Hepatocyte (in vitro differentiated cells): ENCODE results near the gene KRTAP10-5. TPM values are rescaled to one million over a fixed set of nuclear protein-coding genes. Genes with fewer than 3 reads are reported as not detected.
A peak's percentile ranks its signal among the peaks of the same experiment; 100 is the strongest.

Experiments
- DNase-seq: peaks from one replicate; pipeline ENCODE4 v3.0.0-alpha.2; 2016; ENCODE audit warnings: low spot score
- H2AFZ ChIP-seq: fragments of 200-600 bp; sonication (generic); 2 replicates; pipeline ENCODE4 v1.6.0; 2016; ENCODE audit warnings: antibody characterized with exemption, mild to moderate bottlenecking
- H3K27ac ChIP-seq: fragments of 200-600 bp; sonication (generic); 2 replicates; pipeline ENCODE4 v1.5.1; 2016; ENCODE audit warnings: mild to moderate bottlenecking
- H3K27me3 ChIP-seq: fragments of 200-600 bp; sonication (generic); 2 replicates; pipeline ENCODE4 v1.6.1; 2016
- H3K36me3 ChIP-seq: fragments of 200-600 bp; sonication (generic); replicated peaks from 2 replicates; pipeline ENCODE4 v1.5.1; 2016; ENCODE audit warnings: low read depth; ENCODE audit not compliant: insufficient read depth
- H3K4me1 ChIP-seq: fragments of 200-600 bp; sonication (generic); 2 replicates; pipeline ENCODE4 v1.5.1; 2016; ENCODE audit warnings: mild to moderate bottlenecking, moderate library complexity; ENCODE audit not compliant: insufficient read depth
- H3K4me2 ChIP-seq: fragments of 200-600 bp; sonication (generic); 2 replicates; pipeline ENCODE4 v1.6.0; 2016
- H3K4me3 ChIP-seq: fragments of 200-600 bp; sonication (generic); 2 replicates; pipeline ENCODE4 v1.5.1; 2016; ENCODE audit warnings: mild to moderate bottlenecking
- H3K79me2 ChIP-seq: fragments of 200-600 bp; sonication (generic); 2 replicates; pipeline ENCODE4 v1.6.0; 2017; ENCODE audit warnings: mild to moderate bottlenecking
- H3K9me2 ChIP-seq: fragments of 200-600 bp; sonication (generic); replicated peaks from 2 replicates; pipeline ENCODE4 v1.6.0; 2017; ENCODE audit warnings: mild to moderate bottlenecking; ENCODE audit not compliant: insufficient read depth
- H3K9me3 ChIP-seq: fragments of 200-600 bp; sonication (generic); 2 replicates; pipeline ENCODE4 v1.5.1; 2016; ENCODE audit warnings: low read depth, mild to moderate bottlenecking
- H4K20me1 ChIP-seq: fragments of 200-600 bp; sonication (generic); 2 replicates; pipeline ENCODE4 v1.6.0; 2016; ENCODE audit warnings: mild to moderate bottlenecking; ENCODE audit not compliant: insufficient read depth, poor library complexity, severe bottlenecking
- EZH2 ChIP-seq: fragments of 200-600 bp; sonication (generic); IDR thresholded peaks from 2 replicates; pipeline ENCODE4 v1.6.1; 2016; ENCODE audit warnings: antibody characterized with exemption, mild to moderate bottlenecking, borderline replicate concordance
- EZH2phosphoT487 ChIP-seq: fragments of 200-600 bp; sonication (generic); IDR thresholded peaks from one replicate; pipeline ENCODE4 v1.6.1; 2018; ENCODE audit warnings: antibody characterized with exemption, mild to moderate bottlenecking, low read depth, moderate library complexity; ENCODE audit not compliant: unreplicated experiment, severe bottlenecking
- WGBS: methylation state at CpG from one replicate; pipeline ENCODE4 v1.1.6; 2016; ENCODE audit warnings: low lambda C conversion rate; ENCODE audit errors: missing lambda C conversion rate; 5-methylcytosine and 5-hydroxymethylcytosine counted together
- polyA plus RNA-seq: library from polyadenylated mRNA; unstranded; fragments of >200 nt; fragmentation: Nextera tagmentation; extraction: Ambion mirVana; gene quantifications from 2 replicates; pipeline ENCODE4 v1.2.1, GENCODE V29; 2016
- total RNA-seq: library from RNA; depleted of rRNA; stranded (reverse); fragments of >200 nt; gene quantifications from 2 replicates; pipeline ENCODE4 v1.2.3, GENCODE V29; 2014
- TF ChIP-seq, protein P1 (sequence below): fragments of 200-600 bp; sonication (generic); IDR thresholded peaks from 2 replicates; pipeline ENCODE4 v1.5.1; 2016; ENCODE audit warnings: antibody characterized with exemption, mild to moderate bottlenecking; ENCODE audit not compliant: poor library complexity

Gene KRTAP10-5
- total and polyA plus RNA-seq, 2 experiments from 2014 or later: not detected

DNA sequence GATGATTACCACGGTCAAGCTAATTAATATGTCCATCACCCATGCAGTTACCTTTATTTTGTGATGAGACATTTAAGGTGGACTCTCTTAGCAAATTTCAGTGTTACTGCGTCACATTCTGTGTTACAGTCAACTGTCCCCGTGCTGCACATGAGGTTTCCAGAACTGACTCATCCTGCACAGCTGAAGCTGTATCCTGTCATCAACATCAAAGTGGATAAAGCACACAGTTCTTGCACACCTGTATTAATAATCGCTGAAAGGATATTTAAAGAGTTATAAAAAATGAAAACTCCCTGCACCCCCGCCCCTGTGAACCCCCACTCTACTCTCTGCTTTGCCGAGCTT is 3.4 kb upstream of the KRTAP10-5 start:
- WGBS: 75% methylated on average over 6 of the region's 6 CpGs
- H3K27ac ChIP-seq: no peak overlapping the region
- DNase-seq: no peak
- no peaks in the 10 kb centered on the region for H3K9me3 ChIP-seq
- peaks cover 4% of the 10 kb centered on the region for H3K27me3 ChIP-seq
- TF ChIP-seq EZH2 (no peak), EZH2phosphoT487 (no peak)
- TF ChIP-seq, protein P1, sequence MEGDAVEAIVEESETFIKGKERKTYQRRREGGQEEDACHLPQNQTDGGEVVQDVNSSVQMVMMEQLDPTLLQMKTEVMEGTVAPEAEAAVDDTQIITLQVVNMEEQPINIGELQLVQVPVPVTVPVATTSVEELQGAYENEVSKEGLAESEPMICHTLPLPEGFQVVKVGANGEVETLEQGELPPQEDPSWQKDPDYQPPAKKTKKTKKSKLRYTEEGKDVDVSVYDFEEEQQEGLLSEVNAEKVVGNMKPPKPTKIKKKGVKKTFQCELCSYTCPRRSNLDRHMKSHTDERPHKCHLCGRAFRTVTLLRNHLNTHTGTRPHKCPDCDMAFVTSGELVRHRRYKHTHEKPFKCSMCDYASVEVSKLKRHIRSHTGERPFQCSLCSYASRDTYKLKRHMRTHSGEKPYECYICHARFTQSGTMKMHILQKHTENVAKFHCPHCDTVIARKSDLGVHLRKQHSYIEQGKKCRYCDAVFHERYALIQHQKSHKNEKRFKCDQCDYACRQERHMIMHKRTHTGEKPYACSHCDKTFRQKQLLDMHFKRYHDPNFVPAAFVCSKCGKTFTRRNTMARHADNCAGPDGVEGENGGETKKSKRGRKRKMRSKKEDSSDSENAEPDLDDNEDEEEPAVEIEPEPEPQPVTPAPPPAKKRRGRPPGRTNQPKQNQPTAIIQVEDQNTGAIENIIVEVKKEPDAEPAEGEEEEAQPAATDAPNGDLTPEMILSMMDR: no peak
- no peak overlapping the region for H3K4me2 ChIP-seq
- no peak overlapping the region for H2AFZ ChIP-seq
- no peaks in the 10 kb centered on the region for H3K9me2 ChIP-seq
- H3K4me3 ChIP-seq: no peak overlapping the region
- no peaks in the 10 kb centered on the region for H3K4me1 ChIP-seq
- no peaks in the 10 kb centered on the region for H4K20me1 ChIP-seq
- no peaks in the 10 kb centered on the region for H3K79me2 ChIP-seq
- H3K36me3 ChIP-seq: no peaks in the 10 kb centered on the region

DNA sequence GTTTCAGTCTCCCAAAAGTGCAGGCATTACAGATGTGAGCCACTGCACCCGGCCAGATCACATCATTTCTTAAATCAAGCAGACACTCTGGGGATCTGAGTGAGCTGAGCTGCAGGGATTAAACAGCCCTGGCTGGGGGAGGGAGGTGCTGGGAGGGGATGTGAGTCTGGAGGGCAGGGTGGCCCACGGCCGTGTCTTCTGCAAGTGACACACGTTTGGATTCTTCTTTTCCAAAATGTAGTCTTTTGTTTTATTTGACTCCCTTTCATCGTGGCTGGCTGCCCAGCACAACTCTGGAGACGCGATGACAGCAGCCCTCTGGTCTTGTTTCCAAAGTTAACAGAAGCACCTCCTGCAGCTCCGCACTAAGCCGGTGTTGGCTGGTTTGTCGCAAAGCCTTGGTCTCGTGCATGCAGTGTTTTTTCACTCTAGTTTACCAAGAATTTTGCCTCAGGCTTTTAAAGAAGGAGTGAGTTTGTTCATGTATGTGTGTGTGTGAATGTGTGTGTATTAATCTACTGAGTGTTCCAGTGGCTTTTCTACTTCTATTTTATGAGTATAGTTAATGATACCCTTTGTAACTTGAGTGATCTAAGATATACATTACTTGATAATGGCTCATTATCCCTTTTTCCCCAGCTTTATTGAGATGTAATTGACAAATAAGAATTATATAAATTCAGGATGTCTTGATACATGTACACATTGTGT is 2.8 kb upstream of the KRTAP10-5 start:
- Histone ChIP-seq H3K4me3 (no peak overlapping the region), H3K9me3 (no peaks in the 10 kb centered on the region), H3K9me2 (no peaks in the 10 kb centered on the region), H3K4me2 (no peak overlapping the region), H3K27ac (no peak overlapping the region), H3K36me3 (no peaks in the 10 kb centered on the region), H3K79me2 (no peaks in the 10 kb centered on the region), H2AFZ (no peak overlapping the region), H3K27me3 (peaks cover 4% of the 10 kb centered on the region), H4K20me1 (no peaks in the 10 kb centered on the region), H3K4me1 (no peaks in the 10 kb centered on the region)
- peak; percentile 41 for DNase-seq
- TF ChIP-seq EZH2: no peak
- no peak for TF ChIP-seq EZH2phosphoT487
- TF ChIP-seq, protein P1: no peak
- 39% methylated on average over 10 of the region's 11 CpGs for WGBS

DNA sequence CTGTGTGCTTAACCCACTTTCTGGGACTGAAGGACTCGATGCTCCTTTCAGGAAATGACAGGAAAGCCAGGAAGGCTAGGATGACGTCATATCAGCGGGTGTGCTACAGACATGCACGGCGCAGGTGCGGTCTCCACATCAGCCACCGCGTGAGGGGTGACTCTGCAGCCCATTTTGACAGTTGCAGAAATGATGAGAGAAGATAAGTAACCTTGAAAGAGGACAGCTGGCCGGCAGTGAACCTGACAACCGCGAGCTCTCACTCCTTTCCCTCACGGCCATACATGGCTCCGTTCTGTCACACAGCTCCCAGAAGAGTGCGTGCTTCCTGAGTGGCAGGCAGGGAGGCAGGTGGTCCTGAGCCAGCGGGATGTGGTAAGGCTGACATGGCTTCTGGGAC is 1.7 kb upstream of the KRTAP10-5 start:
- no peaks in the 10 kb centered on the region for H3K9me3 ChIP-seq
- peaks cover 4% of the 10 kb centered on the region for H3K27me3 ChIP-seq
- no peak overlapping the region for H3K4me2 ChIP-seq
- TF ChIP-seq EZH2: no peak
- TF ChIP-seq, protein P1: no peak
- TF ChIP-seq EZH2phosphoT487: no peak
- H3K36me3 ChIP-seq: no peaks in the 10 kb centered on the region
- no peak overlapping the region for H3K27ac ChIP-seq
- H4K20me1 ChIP-seq: no peaks in the 10 kb centered on the region
- 90% methylated on average over 14 of the region's 15 CpGs for WGBS
- no peak overlapping the region for H2AFZ ChIP-seq
- H3K4me1 ChIP-seq: no peaks in the 10 kb centered on the region
- no peaks in the 10 kb centered on the region for H3K79me2 ChIP-seq
- no peak for DNase-seq
- H3K4me3 ChIP-seq: no peak overlapping the region
- H3K9me2 ChIP-seq: no peaks in the 10 kb centered on the region
